Measurements from ENCODE around the gene FBXL13.

DNA sequence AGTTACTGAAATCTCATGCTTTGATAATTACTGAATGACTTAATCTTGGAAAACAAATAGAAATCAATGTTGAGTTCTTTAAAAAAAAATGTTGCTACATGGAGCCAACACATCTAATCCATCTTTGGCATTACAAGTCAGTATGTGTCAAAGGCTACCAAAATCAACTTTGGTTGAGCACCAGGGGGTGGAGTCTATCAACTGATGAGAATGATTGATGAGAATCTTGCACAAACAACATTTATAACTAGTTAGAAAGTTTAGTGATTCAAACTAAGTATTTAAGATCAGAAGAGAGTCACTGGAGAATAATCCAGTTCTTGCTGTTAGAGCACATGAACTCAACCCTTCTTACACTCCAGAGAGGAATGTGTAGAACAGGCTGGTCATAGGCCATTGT is 232.3 kb downstream of the FBXL13 start:
- no peak for TF ChIP-seq POLR2A (IDR thresholded peaks at IDR 0.05; ENCODE audit: low read depth)
- TF ChIP-seq POLR2AphosphoS5 (IDR thresholded peaks at IDR 0.05): no peak
